Uterus (tissue), 2 donors: ENCODE results near the gene MTG2.

Experiments used
- CTCF ChIP-seq, 4 experiments: fragments of 200-600 bp in 2 of 4; fragments of 450-650 bp in 2 of 4; sonication (generic) in 2 of 4; IDR thresholded peaks; one replicate each; pipeline ENCODE4 v1.5.1; 2016 to 2019; ENCODE audit warnings: antibody characterized with exemption in 4 of 4, mild to moderate bottlenecking in 2 of 4, moderate library complexity in 1 of 4
- POLR2A ChIP-seq, 2 donors: fragments of 450-650 bp; IDR thresholded peaks; one replicate each; pipeline ENCODE4 v1.6.1; 2016; ENCODE audit warnings: antibody characterized with exemption in 2 of 2, mild to moderate bottlenecking in 1 of 2, moderate library complexity in 1 of 2

GRCh38 chr20:62243906-62244515 is 61.2 kb downstream of the MTG2 start:
- no peak for TF ChIP-seq CTCF (IDR thresholded peaks at IDR 0.05)
- no peak for TF ChIP-seq POLR2A (IDR thresholded peaks at IDR 0.05)
